Transverse colon (tissue), 4 donors: ENCODE results near the gene KLRC1. TPM values are rescaled to one million over a fixed set of nuclear protein-coding genes. Genes with fewer than 3 reads are reported as not detected.

Experiments used
- DNase-seq: peaks from one replicate; pipeline ENCODE4 v3.0.0-alpha.2; 2019
- H3K27ac ChIP-seq, 4 donors: fragments of 200-600 bp; sonication (generic); 2 replicates each; pipeline ENCODE4 v1.5.1; 2016 to 2018; ENCODE audit warnings: inconsistent platforms in 4 of 4
- H3K27me3 ChIP-seq: fragments of 200-600 bp; sonication (generic); 2 replicates; pipeline ENCODE4 v1.5.1; 2017; ENCODE audit warnings: inconsistent platforms
- H3K36me3 ChIP-seq, 4 donors: fragments of 200-600 bp; sonication (generic); 2 replicates each; pipeline ENCODE4 v1.5.1; 2017 to 2019; ENCODE audit warnings: inconsistent platforms in 4 of 4
- H3K4me1 ChIP-seq, 4 donors: fragments of 200-600 bp; sonication (generic); 2 replicates each; pipeline ENCODE4 v1.5.1; 2017 to 2020; ENCODE audit warnings: inconsistent platforms in 4 of 4
- H3K4me3 ChIP-seq, 4 donors: fragments of 200-600 bp; sonication (generic); 1 replicate in 1 of 4; 2 replicates in 3 of 4; pipeline versions ENCODE4 v1.5.1 to v1.6.1; 2017 to 2019; ENCODE audit warnings: inconsistent platforms in 4 of 4
- H3K9me3 ChIP-seq, 2 donors: fragments of 200-600 bp; sonication (generic); 2 replicates each; pipeline ENCODE4 v1.5.1; 2017 to 2019; ENCODE audit warnings: inconsistent platforms in 2 of 2
- CTCF ChIP-seq, 5 experiments: fragments of 200-600 bp in 3 of 5; fragments of 450-650 bp in 2 of 5; sonication (generic) in 3 of 5; IDR thresholded peaks; 1 replicate in 2 of 5; 2 replicates in 3 of 5; pipeline ENCODE4 v1.5.1; 2016 to 2017; ENCODE audit warnings: antibody characterized with exemption in 5 of 5, inconsistent platforms in 3 of 5, mild to moderate bottlenecking in 2 of 5, moderate library complexity in 1 of 5
- EP300 ChIP-seq: sonication (generic); formaldehyde crosslinking; IDR thresholded peaks from one replicate; pipeline ENCODE4 v1.6.1; 2017; ENCODE audit warnings: antibody characterized with exemption, low read depth
- POLR2A ChIP-seq: fragments of 450-650 bp; IDR thresholded peaks from one replicate; pipeline ENCODE4 v1.6.1; 2016; ENCODE audit warnings: antibody characterized with exemption, mild to moderate bottlenecking, moderate library complexity
- POLR2AphosphoS5 ChIP-seq, 3 donors: sonication (generic); formaldehyde crosslinking; IDR thresholded peaks; one replicate each; pipeline ENCODE4 v1.6.1; 2016; ENCODE audit warnings: antibody characterized with exemption in 3 of 3
- WGBS, 2 donors: methylation state at CpG; one replicate each; pipeline ENCODE4 v1.1.5; 2018; ENCODE audit warnings: low coverage in 1 of 2; 5-methylcytosine and 5-hydroxymethylcytosine counted together
- in situ Hi-C, 4 donors: fragments of 200-750 bp; cut with MboI; loops; one replicate each; pipeline versions ENCODE4 v1.15.0 to v1.15.1; 2017; ENCODE audit warnings: low sequenced_read_pairs in 3 of 4, low pct_ligation_motif_present in 1 of 4, low pct_unique_long_range_greater_than_20kb in 1 of 4
- intact Hi-C: fragments of 100-400 bp; cut with DNase I; formaldehyde crosslinking; loops from one replicate; pipeline ENCODE4 v1.15.1; 2023; ENCODE audit warnings: low total_unique reads
- total RNA-seq, 4 donors: library from RNA; depleted of rRNA; stranded (reverse); fragments of >200 nt; gene quantifications; one replicate each; pipeline ENCODE4 v1.1.0, GENCODE V29; 2016

KLRC1 gene
- total RNA-seq, 4 donors from 2014 or later, result 1.4 to 2.6 TPM; not detected in 2

DNA sequence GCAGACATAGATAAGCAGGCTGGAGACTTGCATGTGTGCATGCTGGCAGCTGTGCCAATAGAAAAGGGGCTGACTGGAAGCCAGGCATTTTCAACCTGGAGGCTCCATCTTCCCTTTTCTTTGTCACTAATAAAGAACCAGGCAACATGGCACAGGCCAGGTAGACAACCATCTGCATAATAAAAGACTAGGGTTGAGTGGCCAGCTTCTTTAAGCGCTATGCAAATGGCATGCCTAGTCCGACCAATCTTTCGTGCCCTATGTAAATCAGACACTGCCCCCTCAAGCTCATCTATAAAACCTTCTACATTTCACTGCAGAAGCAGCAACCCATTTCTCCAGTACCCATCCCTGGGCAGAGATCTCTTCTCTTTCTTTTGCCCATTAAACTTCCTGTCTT, 4.6 kb upstream of the KLRC1 start:
- H3K9me3 ChIP-seq, result peaks cover 0 to 4% of the 10 kb centered on the region in 2 donors
- in situ Hi-C loops (no loop called here), intact Hi-C loops (loop anchor here (5.0 kb wide), 1 partner anchor 1675 kb away; no protein-coding TSS in a partner anchor)
- WGBS, 2 donors, result 93 to 100% methylated on average over 3 of the region's 3 CpGs
- no peak for DNase-seq
- peaks cover 0 to 4% (median 0%) of the 10 kb centered on the region in 4 donors for H3K4me1 ChIP-seq
- H3K27ac ChIP-seq, result no peak overlapping the region
- no peak for TF ChIP-seq POLR2A
- TF ChIP-seq EP300, result no peak
- TF ChIP-seq POLR2AphosphoS5 (IDR thresholded peaks at IDR 0.05), result no peak
- no peak for TF ChIP-seq CTCF (IDR thresholded peaks at IDR 0.05)
- no peaks in the 10 kb centered on the region for H3K36me3 ChIP-seq
- H3K4me3 ChIP-seq, result no peak overlapping the region
- H3K27me3 ChIP-seq, result no peaks in the 10 kb centered on the region

- H3K9me3 ChIP-seq, result peaks cover 0 to 4% of the 10 kb centered on the region in 2 donors
- DNase-seq, result no peak
- in situ Hi-C loops, result no loop called here
- no peak overlapping the region for H3K4me3 ChIP-seq
- 92 to 94% methylated on average over 2 of the region's 2 CpGs for WGBS, 2 donors
- no peaks in the 10 kb centered on the region for H3K36me3 ChIP-seq
- no peak overlapping the region for H3K27ac ChIP-seq
- intact Hi-C loops, result loop anchor here (5.0 kb wide), 1 partner anchor 1675 kb away; no protein-coding TSS in a partner anchor
- H3K27me3 ChIP-seq, result no peaks in the 10 kb centered on the region
- peaks cover 0 to 4% (median 0%) of the 10 kb centered on the region in 4 donors for H3K4me1 ChIP-seq
- TF ChIP-seq EP300, result no peak
- no peak for TF ChIP-seq POLR2A
- TF ChIP-seq POLR2AphosphoS5 (IDR thresholded peaks at IDR 0.05), result no peak
- TF ChIP-seq CTCF (IDR thresholded peaks at IDR 0.05), result no peak
These were observed 3.7 kb upstream of the KLRC1 start for GRCh38 chr12:10456856-10457255.

GRCh38 chr12:10455766-10456165, 2.6 kb upstream of the KLRC1 start:
- DNase-seq, result no peak
- intact Hi-C loops (loop anchor here (5.0 kb wide), 1 partner anchor 1677 kb away; no protein-coding TSS in a partner anchor), in situ Hi-C loops (no loop called here)
- no peak for TF ChIP-seq EP300
- no peak for TF ChIP-seq CTCF (IDR thresholded peaks at IDR 0.05)
- no peak for TF ChIP-seq POLR2AphosphoS5 (IDR thresholded peaks at IDR 0.05)
- TF ChIP-seq POLR2A, result no peak
- Histone ChIP-seq H3K4me1 (peaks cover 0 to 4% (median 0%) of the 10 kb centered on the region in 4 donors), H3K4me3 (no peak overlapping the region), H3K9me3 (peaks cover 0 to 4% of the 10 kb centered on the region in 2 donors), H3K27me3 (no peaks in the 10 kb centered on the region), H3K27ac (no peak overlapping the region), H3K36me3 (no peaks in the 10 kb centered on the region)
- 71 to 93% methylated on average over 1 of the region's 1 CpG for WGBS, 2 donors

- DNase-seq, result no peak
- Histone ChIP-seq H3K27me3 (no peaks in the 10 kb centered on the region), H3K4me1 (peaks cover 0 to 4% (median 0%) of the 10 kb centered on the region in 4 donors), H3K36me3 (no peaks in the 10 kb centered on the region), H3K9me3 (peaks cover 0 to 4% of the 10 kb centered on the region in 2 donors), H3K27ac (no peak overlapping the region), H3K4me3 (no peak overlapping the region)
- WGBS, 2 donors, result 69% methylated on average over 1 of the region's 1 CpG; no CpG with 5 or more reads in 1 of the 2 donors
- TF ChIP-seq EP300 (no peak), POLR2A (no peak), CTCF (IDR thresholded peaks at IDR 0.05) (no peak), POLR2AphosphoS5 (IDR thresholded peaks at IDR 0.05) (no peak)
- in situ Hi-C loops (no loop called here), intact Hi-C loops (no loop called here)
These were observed 1.4 kb upstream of the KLRC1 start for GRCh38 chr12:10454531-10454930.
